GM21515 (cell line): ENCODE data around the gene VPS13D.

Experiments
- ATAC-seq: cut with Tn5 transposase; IDR thresholded peaks from one replicate; pipeline ENCODE4 v1.9.1; 2021; ENCODE audit not compliant: unreplicated experiment

VPS13D gene, protein sequence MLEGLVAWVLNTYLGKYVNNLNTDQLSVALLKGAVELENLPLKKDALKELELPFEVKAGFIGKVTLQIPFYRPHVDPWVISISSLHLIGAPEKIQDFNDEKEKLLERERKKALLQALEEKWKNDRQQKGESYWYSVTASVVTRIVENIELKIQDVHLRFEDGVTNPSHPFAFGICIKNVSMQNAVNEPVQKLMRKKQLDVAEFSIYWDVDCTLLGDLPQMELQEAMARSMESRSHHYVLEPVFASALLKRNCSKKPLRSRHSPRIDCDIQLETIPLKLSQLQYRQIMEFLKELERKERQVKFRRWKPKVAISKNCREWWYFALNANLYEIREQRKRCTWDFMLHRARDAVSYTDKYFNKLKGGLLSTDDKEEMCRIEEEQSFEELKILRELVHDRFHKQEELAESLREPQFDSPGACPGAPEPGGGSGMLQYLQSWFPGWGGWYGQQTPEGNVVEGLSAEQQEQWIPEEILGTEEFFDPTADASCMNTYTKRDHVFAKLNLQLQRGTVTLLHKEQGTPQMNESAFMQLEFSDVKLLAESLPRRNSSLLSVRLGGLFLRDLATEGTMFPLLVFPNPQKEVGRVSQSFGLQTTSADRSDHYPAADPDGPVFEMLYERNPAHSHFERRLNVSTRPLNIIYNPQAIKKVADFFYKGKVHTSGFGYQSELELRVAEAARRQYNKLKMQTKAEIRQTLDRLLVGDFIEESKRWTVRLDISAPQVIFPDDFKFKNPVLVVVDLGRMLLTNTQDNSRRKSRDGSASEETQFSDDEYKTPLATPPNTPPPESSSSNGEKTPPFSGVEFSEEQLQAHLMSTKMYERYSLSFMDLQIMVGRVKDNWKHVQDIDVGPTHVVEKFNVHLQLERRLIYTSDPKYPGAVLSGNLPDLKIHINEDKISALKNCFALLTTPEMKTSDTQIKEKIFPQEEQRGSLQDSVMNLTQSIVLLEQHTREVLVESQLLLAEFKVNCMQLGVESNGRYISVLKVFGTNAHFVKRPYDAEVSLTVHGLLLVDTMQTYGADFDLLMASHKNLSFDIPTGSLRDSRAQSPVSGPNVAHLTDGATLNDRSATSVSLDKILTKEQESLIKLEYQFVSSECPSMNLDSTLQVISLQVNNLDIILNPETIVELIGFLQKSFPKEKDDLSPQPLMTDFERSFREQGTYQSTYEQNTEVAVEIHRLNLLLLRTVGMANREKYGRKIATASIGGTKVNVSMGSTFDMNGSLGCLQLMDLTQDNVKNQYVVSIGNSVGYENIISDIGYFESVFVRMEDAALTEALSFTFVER (N-terminal part only)

DNA sequence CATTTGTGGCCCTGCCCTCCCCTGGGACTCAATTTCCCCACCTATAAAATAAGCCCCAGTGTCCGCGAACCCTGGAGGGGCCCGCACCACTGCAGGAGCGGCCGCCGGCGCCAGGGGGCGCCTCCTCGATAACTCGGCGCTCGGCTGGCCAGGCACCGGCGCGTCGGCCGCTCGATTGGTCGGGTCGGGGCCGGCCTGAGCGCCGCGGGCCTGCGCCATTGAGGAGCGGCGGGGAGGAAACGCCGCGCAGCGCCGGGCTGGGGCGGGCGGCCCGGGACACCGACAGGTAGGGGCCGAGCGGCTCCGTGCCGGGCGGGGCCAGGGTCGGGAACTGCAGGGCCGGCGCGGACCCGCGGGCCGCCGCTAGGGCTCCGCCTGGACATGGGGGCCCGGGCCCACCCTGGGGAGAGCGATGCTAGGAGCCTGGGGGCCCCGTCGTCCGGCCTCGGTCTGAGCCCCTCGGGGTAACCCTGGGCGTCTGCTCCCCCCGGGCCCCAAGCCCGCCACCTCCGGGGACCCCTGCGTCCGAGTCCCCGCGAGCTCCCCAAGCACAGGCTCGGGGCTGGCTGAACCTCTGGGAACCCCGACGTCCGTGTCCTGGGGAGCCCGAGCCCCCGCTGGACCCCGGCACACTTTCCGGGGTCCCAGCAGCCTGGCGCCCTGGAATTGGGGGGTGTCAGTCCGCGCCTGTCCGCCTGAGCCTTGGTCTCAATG is at the start of gene VPS13D:
Gene VPS13D (plus strand): TSS at position 196 of the 714 bp plus-strand sequence. CDS start 4,237 bp downstream, outside the sequence.
- ATAC-seq, result peak; percentile 85

DNA sequence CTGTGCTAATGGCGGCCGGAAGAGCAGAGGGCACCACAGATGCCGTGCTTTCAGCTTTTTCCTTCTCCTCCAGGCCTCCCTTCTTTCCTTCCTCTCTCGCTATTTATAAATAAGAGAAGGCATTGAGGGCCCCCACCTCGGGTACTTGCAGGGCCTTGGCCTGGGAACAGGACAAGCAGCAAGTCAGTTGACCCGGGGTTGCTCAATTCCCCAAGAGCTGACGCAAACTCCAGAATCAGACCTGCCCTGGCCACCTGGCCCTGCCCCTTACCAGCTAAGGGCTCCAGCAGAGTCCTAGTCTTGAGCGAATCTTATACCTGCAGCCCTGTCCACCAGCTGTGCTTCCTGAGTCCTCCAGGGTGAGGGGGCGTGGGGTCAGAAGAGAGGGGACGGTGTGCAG is 49.5 kb upstream of the VPS13D start:
- no peak for ATAC-seq

DNA sequence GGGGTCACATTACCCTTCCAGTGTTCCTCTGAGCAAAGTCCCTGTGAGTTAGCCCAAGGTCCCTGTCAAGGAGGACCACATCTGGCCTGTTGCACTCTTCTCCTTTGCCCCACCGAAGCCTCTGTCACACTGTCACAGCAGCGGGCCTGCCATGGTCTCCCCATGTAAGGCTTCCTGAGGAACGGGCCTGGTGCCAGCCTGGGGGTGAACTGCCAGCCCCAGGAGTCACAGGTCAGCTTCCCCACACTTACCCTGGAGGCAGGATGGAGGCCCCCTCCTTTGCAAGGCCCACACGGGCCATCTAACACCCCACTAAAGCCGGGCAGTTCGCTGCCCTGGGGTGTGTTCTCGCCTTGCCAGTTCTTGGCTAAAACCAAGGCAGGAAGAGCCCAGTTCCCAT is 48.9 kb upstream of the VPS13D start:
- no peak for ATAC-seq

DNA sequence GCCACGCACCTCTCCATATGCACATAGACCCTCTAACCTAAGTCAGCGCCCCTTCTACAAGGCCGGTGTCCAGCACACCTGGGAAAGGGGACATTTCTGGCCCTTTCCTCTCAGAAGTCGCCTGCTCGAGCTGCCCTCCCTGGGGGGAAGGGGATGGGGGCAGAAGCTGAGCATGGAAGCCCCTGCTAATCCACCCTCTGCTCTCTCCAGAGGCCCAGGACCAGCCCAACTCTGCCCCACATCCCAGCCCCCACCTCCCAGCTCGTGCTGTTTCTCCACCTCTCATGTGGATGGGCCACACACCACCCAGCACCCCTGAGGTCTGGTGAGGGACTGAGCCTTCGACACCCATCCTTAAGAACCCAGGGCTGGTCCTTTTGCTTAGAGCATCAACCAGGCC is 48.3 kb upstream of the VPS13D start:
- ATAC-seq, result no peak

DNA sequence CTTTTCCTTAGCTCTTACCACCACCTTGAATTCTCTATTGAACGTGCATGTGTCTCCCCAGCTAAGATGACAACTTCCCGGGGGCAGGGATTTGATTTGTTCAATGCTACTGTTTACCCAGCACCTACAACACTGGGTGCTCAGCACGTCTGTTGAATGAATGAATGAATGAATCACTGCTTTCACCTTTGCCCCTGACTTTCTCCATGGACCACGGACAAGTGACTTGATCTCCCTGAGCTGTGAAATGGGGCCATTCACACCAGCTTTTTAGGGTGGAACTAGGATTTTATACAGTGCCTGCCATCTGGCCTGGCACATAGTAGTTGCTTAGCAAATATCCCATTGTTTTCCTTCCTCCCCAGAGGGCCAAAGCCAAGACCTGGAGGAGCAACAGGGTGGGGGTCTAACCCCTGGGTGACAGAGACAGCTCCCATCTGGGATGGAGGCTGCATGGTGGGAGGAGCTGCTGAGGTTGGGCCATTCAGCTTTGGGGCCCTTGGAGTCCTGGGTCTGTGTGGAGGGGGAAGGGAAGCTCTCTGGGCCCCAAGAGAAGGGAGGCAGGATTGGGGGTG is 47.3 kb upstream of the VPS13D start:
- no peak for ATAC-seq

DNA sequence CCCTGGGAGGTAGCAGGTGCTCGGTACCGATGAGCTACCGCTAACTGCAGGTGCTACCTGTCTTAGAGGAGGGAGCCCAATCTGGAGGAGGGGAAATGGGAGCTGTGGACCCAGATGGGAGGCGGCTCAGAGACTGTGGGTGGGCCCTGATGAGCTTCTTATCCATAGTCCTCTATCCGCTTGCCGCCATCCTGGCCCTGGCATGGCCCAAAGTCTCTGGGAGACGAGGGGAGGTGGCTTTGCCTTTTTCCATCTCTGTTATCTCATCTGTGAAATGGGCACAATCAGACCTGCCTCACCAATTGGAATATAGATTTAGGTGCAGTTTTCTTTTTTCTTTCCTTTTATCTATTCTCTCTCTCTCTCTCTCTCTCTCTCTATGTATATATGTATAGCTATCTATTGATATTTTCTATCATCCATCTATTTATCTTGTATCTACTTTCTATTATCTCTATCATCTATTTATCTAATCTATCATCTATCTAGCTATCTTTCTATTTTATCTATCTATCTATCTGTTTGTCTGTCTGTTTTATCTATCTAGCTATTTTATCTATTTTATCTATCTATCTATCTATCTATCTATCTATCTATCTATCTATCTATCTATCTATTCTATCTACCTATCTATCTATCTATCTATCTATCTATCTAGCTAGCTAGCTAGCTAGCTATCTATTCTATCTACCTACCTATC is 46.6 kb upstream of the VPS13D start:
- no peak for ATAC-seq

DNA sequence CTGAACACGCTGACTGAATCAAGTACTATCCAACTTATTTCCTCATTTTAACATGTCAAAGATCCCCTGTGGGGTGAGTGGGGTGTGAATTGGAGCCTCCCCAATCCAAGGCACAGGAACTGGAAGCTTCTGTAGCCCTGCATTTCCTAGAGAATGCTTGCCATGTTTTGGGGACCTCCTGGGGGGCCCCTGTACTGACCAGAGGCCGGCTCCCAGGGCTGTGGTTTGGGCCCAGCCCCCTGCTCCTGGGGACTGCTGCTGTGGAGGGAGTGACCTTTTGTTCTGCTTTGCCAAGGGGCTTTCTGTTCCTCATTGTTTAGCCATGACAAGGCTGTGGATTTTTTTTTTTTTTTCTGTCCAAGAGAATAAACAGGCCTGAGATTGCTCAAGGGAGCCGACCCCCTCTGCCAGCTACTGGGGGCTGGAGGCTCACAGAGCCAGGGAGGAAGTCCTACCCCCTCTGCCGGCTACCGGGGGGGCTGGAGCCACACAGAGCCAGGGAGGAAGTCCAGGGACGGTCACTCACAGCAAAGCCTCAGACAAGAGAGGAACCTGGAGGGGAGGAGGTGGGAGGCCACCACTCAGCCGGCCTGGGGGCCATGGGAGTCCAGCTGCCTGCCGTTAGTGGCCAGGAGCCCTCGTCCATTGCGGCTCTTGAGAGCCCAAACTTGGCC is 45.7 kb upstream of the VPS13D start:
- no peak for ATAC-seq

DNA sequence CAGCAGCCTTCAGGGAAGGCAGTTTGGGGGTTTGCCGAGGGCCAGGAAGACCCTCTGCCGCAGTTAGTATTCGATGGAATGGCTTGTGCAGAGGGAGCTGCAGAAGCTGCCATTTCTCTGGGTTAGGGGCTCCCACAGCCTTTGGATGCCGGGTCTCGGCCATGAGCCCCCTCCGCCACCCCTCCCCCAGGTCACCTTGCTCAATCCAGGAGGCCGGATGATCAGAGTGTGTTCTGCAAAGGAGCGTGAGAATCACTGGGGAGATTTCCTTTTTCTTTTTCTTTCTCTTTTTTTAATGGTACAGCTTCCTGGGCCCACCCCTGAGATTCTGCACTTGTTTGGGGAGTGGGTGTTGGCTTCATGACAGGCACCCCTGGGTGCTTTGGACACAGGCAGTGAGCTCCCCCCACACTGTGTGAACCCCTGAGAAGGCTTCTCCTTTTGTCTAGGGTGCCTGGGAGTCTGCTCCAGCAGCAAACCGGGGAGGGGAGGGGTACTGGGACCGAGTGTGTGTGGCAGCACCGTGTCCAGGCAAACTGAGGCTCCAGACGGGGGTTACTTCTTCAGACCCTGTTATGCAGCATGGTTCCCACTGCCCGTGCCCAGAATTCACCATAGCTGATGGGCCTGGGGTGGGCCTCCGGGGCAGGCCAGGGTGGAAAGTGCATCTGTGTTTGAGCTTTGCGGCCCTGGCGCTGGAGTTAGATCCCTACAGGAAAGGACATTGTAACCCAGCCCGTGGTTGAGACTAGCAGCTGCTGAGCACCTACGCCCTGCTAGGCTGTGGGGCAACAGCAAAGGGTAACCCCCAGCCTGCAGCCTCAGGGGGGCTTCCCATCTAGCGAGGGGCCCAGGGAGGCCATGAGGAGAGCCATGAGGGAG is 44.6 kb upstream of the VPS13D start:
- ATAC-seq, result no peak

DNA sequence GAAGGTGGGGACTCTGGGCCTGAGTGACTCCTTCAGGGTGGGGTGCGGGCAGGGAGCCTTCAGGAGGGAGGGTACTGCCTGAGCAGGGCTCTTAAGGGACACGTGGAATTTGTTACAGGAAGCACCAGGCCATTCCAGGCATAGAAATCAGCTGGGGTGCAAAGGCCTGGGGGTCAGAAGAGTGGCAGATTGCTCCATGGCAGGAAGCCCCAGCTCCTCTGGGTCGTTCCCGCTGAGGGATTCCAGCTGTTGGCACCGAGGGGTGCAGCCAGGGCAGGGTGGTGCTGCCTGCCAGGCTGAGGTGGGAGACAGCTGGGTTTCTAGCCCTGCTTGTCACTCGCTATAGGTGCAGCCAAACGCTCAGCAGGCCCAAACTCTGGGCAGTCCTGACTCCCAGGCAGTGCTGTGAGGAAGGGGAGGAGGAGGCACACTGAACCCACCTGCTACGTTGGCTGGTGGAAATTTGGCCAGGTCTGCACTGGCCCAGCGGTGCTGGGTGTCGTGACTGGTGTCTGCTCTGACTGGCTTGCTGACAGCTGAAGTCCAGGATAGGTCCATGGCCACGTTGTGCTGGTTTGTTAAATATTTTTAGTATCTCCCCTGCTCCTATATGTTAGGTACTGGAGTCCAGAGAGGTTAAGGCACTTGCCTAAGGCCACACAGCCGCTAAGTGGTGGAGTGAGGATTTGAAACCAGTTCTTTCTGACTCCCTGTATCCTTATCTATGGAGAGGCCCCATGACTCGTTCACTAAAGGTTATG is 43.7 kb upstream of the VPS13D start:
- no peak for ATAC-seq

DNA sequence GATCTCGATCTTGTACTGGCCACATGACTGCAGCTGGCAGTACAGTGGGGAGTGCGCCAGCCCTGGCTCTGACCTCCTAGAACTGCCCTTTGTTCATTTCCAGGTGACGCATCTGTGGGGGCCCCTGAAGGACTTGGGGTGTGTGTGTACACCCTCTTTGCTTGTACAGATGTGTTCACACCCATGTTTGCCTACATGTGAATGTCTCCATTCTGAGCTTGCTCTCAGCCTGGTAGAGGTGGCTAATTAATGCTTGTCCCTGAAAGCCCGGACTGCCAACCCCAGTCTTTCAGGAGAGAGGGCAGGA is 43.2 kb upstream of the VPS13D start:
- no peak for ATAC-seq

DNA sequence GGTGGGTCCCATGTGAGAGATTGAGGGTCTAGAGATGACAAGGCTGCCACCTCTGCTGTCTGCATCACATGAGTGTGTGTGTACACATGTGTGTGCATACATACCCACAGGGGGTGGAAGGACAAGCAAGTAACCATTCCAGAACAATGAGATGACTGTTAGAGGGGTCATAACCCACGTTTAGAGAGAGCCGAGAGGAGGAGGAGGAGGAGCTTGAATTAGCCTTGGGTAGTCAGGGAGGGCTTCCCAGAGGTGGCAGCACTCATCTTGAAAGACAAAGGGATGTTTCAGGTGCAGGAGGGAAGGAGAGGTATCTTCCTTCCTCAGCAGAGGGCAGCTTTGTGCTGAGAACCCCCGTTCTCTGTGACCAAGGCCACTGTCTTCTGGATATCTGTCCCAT is 41.7 kb upstream of the VPS13D start:
- no peak for ATAC-seq

DNA sequence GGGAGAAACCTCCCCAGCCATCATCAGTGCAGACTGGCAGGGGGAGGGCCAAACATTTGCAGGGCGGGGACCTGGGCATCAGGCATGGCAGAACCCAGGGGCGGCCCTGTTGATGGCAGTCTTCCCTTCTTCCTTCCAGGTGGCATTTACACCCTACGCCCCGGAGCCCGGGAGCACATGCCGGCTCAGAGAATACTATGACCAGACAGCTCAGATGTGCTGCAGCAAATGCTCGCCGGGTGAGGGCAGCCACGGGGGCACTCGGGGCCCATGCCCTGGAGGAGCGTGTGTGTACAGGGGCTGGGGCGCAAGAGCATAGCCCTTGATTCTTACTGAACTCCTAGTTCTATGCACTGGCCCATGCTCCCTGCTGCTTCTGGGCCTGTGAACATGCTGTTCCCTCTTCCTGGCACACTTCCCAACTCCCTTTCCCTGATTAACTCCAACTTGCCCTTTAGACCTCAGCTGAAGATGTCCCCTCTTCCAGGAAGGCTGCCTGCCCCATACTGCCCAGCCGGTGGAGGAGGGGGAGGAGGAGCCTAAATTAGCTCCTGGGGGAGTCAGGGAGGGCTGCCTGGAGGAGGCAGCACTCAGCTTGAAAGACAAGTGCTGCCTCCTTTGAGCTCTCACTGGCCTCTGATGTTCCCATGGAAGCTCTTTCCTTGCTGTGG is 41.0 kb upstream of the VPS13D start:
- no peak for ATAC-seq

DNA sequence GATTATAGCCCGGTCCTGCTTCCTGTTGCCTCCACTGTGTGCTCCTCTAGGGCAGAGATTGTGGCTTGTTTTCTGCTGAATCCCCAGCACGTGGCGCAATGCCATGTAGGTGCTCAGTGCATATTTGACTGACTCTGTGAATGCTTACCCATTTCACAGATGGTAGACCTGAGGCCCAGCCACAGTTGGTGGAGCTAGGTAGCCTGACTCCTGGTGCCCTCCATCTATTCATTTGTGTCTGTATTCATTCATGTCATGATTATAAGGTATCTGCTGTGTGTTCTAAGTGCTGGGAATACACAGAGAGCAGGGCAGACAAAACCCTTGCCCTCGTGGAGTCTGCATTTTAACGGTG is 40.5 kb upstream of the VPS13D start:
- no peak for ATAC-seq

DNA sequence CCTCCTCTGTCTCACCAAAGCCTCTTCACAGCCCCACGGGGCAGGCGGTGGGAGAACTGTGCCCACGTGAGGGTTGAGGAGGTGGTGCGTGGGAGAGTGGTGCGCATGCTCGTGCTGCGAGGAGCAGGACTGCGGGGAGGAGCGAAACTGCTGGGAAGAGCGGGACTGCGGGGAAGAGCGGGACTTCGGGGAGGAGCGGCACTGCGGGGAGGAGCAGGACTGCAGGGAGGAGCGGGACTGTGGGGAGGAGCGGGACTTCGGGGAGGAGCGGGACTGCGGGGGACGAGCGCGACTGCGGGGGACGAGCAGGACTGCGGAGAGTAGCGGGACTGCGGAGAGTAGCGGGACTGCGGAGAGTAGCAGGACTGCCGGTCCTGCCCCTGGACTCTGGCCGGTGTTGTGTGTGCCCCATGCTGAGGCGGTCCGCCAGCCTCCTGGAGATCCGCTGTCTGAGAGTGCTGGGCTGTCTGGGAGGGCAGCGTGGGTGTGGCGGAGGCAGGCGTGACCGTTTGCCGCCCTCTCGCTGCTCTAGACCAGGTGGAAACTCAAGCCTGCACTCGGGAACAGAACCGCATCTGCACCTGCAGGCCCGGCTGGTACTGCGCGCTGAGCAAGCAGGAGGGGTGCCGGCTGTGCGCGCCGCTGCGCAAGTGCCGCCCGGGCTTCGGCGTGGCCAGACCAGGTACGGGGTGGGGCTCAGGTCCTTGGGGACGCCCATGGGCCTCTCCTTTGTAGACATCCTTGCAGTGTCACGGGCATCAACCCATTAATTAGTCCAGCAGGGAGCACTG is 38.4 kb upstream of the VPS13D start:
- no peak for ATAC-seq

DNA sequence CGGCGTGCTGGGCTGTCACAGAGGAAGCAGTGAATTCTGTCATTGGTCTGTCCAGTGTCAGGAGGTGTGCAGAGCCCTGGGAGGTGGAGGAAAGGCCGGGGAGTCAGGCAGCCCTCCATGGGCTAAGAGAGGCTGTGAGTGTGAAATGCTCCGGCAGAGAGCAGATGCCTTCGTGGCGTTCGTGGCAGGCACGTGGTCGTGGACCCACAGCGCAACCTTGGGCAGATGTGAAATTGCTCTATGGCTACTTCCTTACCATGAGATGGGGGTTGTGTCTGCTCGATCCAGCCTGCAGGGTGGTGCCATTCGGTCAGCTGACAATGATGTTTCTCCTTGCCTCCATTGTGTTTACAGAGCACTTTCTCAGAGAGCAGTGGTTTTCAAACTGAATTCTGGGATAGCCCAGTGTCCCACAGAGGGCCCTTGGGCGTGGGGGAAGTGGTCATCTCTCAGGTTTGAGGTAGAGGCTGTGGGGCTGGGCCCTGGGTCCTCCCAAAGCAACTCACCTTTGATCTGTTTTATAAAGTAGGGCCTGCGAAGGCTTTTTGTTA is 35.1 kb upstream of the VPS13D start:
- no peak for ATAC-seq

DNA sequence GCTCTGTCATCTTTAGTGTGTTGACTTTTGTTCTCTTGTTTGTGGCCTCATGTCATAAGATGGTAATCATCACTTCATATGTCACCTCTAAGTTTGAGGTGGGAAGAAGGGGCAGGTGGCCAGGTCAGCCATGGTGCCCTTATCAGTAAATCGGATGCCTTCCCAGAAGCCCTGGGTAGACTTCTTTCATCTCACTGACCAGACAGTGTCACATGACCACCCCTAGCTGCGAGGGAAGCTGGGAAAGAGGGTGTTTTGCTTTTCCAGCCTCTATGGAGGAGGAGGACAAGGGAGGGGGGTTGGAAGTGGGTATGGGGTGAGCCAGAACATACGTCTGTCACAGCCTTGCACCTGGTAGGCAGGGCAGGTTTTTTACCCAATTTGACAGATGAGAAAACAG is 34.4 kb upstream of the VPS13D start:
- no peak for ATAC-seq
